SU-DHL-6 (cell line): ENCODE data around the gene TCEAL7.

Source experiments
- H2AFZ ChIP-seq: fragments of 200-600 bp; sonication (generic); 2 replicates; pipeline ENCODE4 v1.6.1; 2014; ENCODE audit warnings: low read depth, mild to moderate bottlenecking, moderate library complexity, mixed read lengths, antibody characterized with exemption, low read length; ENCODE audit not compliant: severe bottlenecking
- H3F3A ChIP-seq: fragments of 200-600 bp; shearing (Covaris generic); 2 replicates; pipeline ENCODE4 v1.6.0; 2016; ENCODE audit warnings: antibody characterized with exemption, mild to moderate bottlenecking; ENCODE audit not compliant: insufficient read depth
- H3K27ac ChIP-seq: fragments of 200-600 bp; sonication (generic); 2 replicates; pipeline ENCODE4 v1.5.1; 2016; ENCODE audit warnings: low read depth, mild to moderate bottlenecking, low read length, moderate library complexity, mixed read lengths
- H3K27me3 ChIP-seq: fragments of 200-600 bp; sonication (generic), shearing (Covaris generic); 2 replicates; pipeline ENCODE4 v1.6.0; 2014; ENCODE audit warnings: mild to moderate bottlenecking, low read length
- H3K36me3 ChIP-seq: fragments of 200-600 bp; sonication (generic); 2 replicates; pipeline ENCODE4 v1.6.1; 2014; ENCODE audit warnings: mild to moderate bottlenecking, low read length, mixed read lengths
- H3K4me2 ChIP-seq: fragments of 300-600, 200-600 bp; shearing (Covaris generic), sonication (generic); 2 replicates; pipeline ENCODE4 v1.6.0; 2014; ENCODE audit warnings: low read length, low read depth, mild to moderate bottlenecking; ENCODE audit not compliant: poor library complexity, severe bottlenecking
- H3K4me3 ChIP-seq: fragments of 200-600 bp; sonication (generic); 2 replicates; pipeline ENCODE4 v1.5.1; 2014; ENCODE audit warnings: antibody characterized with exemption, low read length, mild to moderate bottlenecking, mixed read lengths; ENCODE audit not compliant: insufficient read depth, poor library complexity, severe bottlenecking
- H3K79me2 ChIP-seq: fragments of 200-600 bp; sonication (generic); 2 replicates; pipeline ENCODE4 v1.6.1; 2014; ENCODE audit warnings: mild to moderate bottlenecking, low read length, moderate library complexity; ENCODE audit not compliant: insufficient read depth
- H3K9ac ChIP-seq: fragments of 200-600 bp; sonication (generic); 2 replicates; pipeline ENCODE4 v1.7.0; 2014; ENCODE audit warnings: mild to moderate bottlenecking, low read length
- H3K9me2 ChIP-seq: fragments of 200-600 bp; sonication (generic); replicated peaks from 2 replicates; pipeline ENCODE4 v1.6.1; 2014; ENCODE audit warnings: low read length; ENCODE audit not compliant: insufficient read depth
- H3K9me3 ChIP-seq: fragments of 200-600 bp; sonication (generic); 2 replicates; pipeline ENCODE4 v1.6.1; 2014; ENCODE audit warnings: low read length, mixed read lengths; ENCODE audit not compliant: insufficient read depth
- H4K20me1 ChIP-seq: fragments of 200-600 bp; sonication (generic); 2 replicates; pipeline ENCODE4 v1.6.1; 2014; ENCODE audit warnings: low read depth, mild to moderate bottlenecking, antibody characterized with exemption, low read length, moderate library complexity, mixed read lengths
- CTCF ChIP-seq: fragments of 200-600 bp; sonication (generic); IDR thresholded peaks from one replicate; pipeline ENCODE4 v1.5.1; 2017; ENCODE audit warnings: antibody characterized with exemption, mild to moderate bottlenecking, low read length, moderate library complexity; ENCODE audit not compliant: insufficient read depth, poor library complexity, severe bottlenecking
- EZH2phosphoT487 ChIP-seq: fragments of 200-600 bp; sonication (generic), shearing (Covaris generic); conservative IDR thresholded peaks from 2 replicates; pipeline ENCODE4 v1.6.1; 2018; ENCODE audit warnings: mild to moderate bottlenecking, antibody characterized with exemption, low read length, moderate library complexity, mixed read lengths

Gene TCEAL7

GRCh38 chrX:103373581-103373980 lies 43.5 kb downstream of the TCEAL7 start:
- H3K27me3 ChIP-seq = no peaks in the 10 kb centered on the region
- H3K4me2 ChIP-seq = no peak overlapping the region
- H4K20me1 ChIP-seq = no peaks in the 10 kb centered on the region
- no peak overlapping the region for H3K4me3 ChIP-seq
- H3K36me3 ChIP-seq = no peaks in the 10 kb centered on the region
- H2AFZ ChIP-seq = no peak overlapping the region
- no peaks in the 10 kb centered on the region for H3F3A ChIP-seq
- H3K79me2 ChIP-seq = no peaks in the 10 kb centered on the region
- no peaks in the 10 kb centered on the region for H3K9me3 ChIP-seq
- H3K9me2 ChIP-seq = no peaks in the 10 kb centered on the region
- TF ChIP-seq EZH2phosphoT487 (no peak), CTCF (no peak)
- no peak overlapping the region for H3K9ac ChIP-seq
- no peak overlapping the region for H3K27ac ChIP-seq

- Histone ChIP-seq H2AFZ (no peak within 1 kb of the TSS), H3K9ac (no peak within 1 kb of the TSS), H3K27me3 (no peaks in the 10 kb centered on the region)
These were observed 46.3 kb downstream of the TCEAL7 start, which contains the start of gene BEX3 for GRCh38 chrX:103376118-103376978. BEX3 (plus strand) TSS chrX:103376538; CDS start chrX:103377522, 984 bp downstream.

GRCh38 chrX:103376979-103377324 lies 46.9 kb downstream of the TCEAL7 start:
- H3K9me3 ChIP-seq = no peaks in the 10 kb centered on the region
- H3K4me2 ChIP-seq = no peak overlapping the region
- no peak overlapping the region for H3K9ac ChIP-seq
- H3K4me3 ChIP-seq = no peak overlapping the region
- H3F3A ChIP-seq = no peaks in the 10 kb centered on the region
- no peaks in the 10 kb centered on the region for H3K79me2 ChIP-seq
- no peaks in the 10 kb centered on the region for H3K27me3 ChIP-seq
- TF ChIP-seq EZH2phosphoT487 (no peak), CTCF (no peak)
- H4K20me1 ChIP-seq = no peaks in the 10 kb centered on the region
- H2AFZ ChIP-seq = no peak overlapping the region
- no peaks in the 10 kb centered on the region for H3K9me2 ChIP-seq
- H3K36me3 ChIP-seq = no peaks in the 10 kb centered on the region
- H3K27ac ChIP-seq = no peak overlapping the region

More at GRCh38 chrX:103376118-103376978, 46.3 kb downstream of the TCEAL7 start, which contains the start of gene BEX3:
- no peaks in the 10 kb centered on the region for H4K20me1 ChIP-seq
- H3K36me3 ChIP-seq = no peaks in the 10 kb centered on the region
- no peak within 1 kb of the TSS for H3K27ac ChIP-seq
- H3F3A ChIP-seq = no peaks in the 10 kb centered on the region
- H3K9me3 ChIP-seq = no peaks in the 10 kb centered on the region
- H3K9me2 ChIP-seq = no peaks in the 10 kb centered on the region
- TF ChIP-seq EZH2phosphoT487 = no peak
- no peak for TF ChIP-seq CTCF
- no peak within 1 kb of the TSS for H3K4me2 ChIP-seq
- H3K79me2 ChIP-seq = no peaks in the 10 kb centered on the region
- H3K4me3 ChIP-seq = no peak within 1 kb of the TSS
